AG10803 (cell line): Measurements from ENCODE around the gene C19orf38.
A peak's percentile ranks its signal among the peaks of the same experiment; 100 is the strongest.
"Not testable (repeated sequence)": the region's sequence is repeated elsewhere in the genome, so short reads cannot be mapped to it uniquely, and the experiment has no call there.

Experiments used
- DNase-seq: peaks from one replicate; pipeline ENCODE4 v3.0.0; 2010; ENCODE audit warnings: low read depth
- H3K4me3 ChIP-seq: 2 replicates; pipeline ENCODE4 v1.5.1; 2011; ENCODE audit warnings: mild to moderate bottlenecking, low read length, control low read depth
- TF ChIP-seq, protein P1 (sequence below): conservative IDR thresholded peaks from 2 replicates; pipeline ENCODE4 v1.5.1; 2011; ENCODE audit warnings: mild to moderate bottlenecking, low read length, control low read depth, inconsistent platforms

C19orf38 gene

DNA sequence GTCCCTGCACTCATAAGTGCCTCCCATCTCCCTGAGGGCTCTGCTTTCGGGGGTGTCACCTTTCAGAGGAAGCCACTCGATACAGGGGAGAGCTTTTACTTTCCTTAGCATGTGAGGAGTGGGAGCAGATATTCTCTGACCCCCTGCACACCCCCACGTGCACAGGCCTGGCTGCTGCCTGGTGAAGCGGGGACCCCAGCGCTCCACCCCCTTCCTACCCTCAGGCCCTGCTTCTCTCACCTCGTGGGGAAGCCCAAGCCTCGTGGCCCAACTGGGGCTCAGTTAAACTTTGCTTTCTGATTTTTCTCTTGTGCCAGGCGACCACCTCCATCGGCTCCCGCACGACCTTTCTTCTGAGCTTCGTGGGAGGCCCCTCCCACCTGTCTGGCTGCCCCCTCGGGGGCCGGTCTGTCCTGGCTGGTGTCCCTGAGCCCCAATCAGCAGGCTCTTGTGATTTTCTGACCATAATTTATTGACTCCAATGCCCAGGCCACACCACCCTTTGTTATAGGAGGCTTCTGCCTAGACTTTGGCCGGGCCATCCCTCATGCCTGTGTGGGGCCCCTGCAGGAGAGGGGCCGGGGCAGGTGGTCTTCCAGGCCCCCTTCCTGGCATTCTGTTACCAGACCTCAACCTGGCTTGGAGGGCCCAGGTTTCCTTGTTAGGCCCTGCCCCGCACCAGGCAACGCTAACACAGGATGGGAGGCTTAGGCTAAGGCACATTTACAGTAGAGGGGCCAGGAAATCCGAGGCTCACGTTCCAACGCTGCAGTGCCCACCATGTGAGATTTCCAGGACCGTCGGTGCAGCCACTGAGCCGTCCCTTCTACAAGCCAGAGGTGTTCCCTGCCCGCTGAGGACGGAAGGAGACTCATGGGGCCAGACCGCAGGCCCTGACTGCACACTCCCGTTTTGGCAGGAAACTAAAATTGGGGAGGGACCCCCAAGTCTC, 16.0 kb upstream of the C19orf38 start:
- no peak for DNase-seq
- TF ChIP-seq, protein P1, sequence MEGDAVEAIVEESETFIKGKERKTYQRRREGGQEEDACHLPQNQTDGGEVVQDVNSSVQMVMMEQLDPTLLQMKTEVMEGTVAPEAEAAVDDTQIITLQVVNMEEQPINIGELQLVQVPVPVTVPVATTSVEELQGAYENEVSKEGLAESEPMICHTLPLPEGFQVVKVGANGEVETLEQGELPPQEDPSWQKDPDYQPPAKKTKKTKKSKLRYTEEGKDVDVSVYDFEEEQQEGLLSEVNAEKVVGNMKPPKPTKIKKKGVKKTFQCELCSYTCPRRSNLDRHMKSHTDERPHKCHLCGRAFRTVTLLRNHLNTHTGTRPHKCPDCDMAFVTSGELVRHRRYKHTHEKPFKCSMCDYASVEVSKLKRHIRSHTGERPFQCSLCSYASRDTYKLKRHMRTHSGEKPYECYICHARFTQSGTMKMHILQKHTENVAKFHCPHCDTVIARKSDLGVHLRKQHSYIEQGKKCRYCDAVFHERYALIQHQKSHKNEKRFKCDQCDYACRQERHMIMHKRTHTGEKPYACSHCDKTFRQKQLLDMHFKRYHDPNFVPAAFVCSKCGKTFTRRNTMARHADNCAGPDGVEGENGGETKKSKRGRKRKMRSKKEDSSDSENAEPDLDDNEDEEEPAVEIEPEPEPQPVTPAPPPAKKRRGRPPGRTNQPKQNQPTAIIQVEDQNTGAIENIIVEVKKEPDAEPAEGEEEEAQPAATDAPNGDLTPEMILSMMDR: no peak
- H3K4me3 ChIP-seq: no peak overlapping the region

DNA sequence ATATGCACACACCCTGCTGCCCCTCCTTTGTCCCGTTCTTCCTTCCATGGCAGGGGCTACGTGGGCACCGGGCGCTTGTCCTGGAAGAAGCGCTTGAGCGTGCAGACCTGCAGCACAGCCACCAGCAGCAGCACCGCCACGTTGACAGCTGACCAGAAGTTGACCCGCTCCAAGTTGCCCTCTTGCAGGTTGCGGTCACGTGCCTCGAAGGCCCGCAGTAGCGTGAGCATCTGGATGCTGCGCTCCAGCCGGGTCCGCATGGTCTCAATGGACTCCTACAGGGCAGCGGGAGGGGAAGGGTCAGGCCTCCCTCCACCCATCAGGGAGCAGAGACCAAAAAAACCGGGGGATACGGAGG, 15.3 kb upstream of the C19orf38 start:
- no peak overlapping the region for H3K4me3 ChIP-seq
- TF ChIP-seq, protein P1: no peak
- DNase-seq: no peak

DNA sequence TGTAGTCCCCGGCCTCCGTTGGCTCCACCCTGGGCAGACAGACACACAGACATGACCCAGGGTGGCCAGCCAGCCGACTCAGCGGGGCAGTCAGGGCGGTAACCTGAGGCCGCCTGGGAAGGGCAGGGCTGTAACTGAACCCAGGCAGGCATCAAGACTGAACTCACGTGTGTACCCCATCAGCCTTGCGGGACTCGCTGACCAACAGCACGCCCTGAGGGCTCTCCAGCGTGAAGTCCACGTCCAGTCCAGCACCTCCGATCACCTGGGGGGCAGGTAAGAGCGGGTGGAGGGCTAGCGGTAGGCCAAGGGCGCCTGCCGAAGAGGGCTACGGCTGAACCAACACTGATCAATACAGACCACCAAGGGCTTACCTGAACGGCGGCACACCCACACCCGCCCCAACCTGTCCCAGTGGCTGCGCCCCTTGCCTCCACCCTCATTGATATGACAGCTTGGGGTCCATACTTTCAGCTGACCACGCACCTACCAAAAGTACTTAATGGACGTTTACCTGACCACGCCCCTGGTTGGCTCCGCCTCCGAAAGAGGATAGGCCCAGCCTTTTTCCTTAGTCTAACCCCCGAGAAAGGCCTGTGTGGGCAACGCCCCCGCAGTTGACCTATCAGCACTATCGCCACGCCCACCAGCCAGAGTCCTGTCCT, 13.0 kb upstream of the C19orf38 start:
- TF ChIP-seq, protein P1: no peak
- DNase-seq: no peak
- H3K4me3 ChIP-seq: peak overlapping the region; percentile 59

DNA sequence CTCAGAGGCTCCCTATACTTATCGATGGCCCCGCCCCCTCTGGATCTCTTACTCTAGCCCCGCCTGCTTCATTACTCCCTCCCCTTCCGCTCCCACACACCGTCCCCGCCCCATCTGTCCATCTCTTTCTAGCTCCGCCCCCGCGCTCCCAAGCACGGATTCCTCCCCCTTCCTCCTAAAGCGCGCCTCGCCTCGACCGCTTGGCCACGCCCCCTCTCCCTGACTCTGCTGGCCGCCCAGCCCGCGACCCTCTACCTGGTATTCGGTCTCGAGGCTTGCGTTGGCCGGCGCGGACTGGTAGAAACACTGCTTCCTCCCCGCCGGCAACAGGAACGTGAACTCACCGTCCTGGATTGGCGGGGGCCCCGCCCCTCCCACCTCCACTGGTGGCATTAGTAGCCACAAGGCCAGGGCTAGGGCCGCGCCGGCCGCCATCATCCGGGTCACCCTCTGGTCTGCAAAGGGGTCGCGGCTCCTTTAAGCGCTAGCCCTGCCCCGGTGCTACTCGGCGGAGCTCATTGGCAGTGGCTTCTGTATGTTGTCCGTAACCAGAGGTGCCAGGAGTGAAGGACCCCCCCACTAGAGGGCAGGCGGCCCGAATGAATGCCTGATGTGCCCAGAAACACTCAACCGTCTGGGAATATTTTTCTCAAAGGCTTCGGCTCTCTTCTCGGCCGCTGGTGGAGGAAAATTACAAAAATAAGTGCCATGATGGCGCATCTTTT, 12.3 kb upstream of the C19orf38 start, which contains the start of gene TMED1:
Gene TMED1 (minus strand): TSS at position 459 of the 725 bp plus-strand sequence. CDS start 21 bp downstream, at position 438.
- DNase-seq: peak; percentile 99
- TF ChIP-seq, protein P1: 0 out of 2 replicates have a peak, but pooled peaks have one; percentile 14
- peak within 1 kb of the TSS; percentile 79 for H3K4me3 ChIP-seq

DNA sequence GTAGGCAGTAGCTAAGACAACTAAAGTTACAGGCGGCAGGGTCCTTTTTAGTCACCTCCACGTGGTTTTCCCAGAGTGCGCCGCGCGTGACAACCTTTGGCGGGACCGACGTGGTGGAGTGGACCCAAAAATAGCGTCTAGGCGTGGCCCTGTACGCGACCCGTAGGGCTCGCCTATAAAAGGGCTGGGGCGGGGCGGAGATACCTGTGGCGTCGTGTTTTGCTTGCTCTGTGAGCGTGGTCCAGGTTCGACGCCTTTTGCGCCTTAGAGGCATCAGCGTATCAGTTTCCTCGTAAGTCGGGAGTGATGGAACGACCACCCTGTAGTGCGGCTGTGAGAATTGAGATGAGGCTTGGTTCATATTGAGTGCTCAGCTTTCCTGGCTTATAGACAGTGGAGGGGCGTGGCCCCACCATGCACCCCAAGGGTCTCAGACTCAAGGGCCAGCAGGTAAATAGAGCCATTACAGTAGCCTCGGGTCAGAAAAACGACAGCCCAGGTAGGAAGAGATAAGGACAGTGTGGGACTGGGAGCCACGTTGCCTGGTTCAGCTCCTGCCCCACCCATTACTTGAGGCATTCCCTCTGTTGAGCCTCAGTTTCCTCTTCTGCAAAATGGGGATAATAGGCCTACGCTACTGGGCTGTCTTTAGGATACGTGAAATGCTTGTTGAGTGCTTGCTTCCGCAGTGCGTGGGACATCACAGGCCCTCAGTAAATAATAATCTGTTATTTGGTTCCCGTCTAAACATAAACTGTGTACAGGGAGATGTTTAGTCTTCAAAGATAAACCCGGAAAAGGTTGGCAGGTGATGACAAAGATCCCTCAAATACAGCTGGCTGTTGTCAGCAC, 11.5 kb upstream of the C19orf38 start:
- peak overlapping the region; percentile 79 for H3K4me3 ChIP-seq
- peak; percentile 81 for DNase-seq
- TF ChIP-seq, protein P1: no peak

DNA sequence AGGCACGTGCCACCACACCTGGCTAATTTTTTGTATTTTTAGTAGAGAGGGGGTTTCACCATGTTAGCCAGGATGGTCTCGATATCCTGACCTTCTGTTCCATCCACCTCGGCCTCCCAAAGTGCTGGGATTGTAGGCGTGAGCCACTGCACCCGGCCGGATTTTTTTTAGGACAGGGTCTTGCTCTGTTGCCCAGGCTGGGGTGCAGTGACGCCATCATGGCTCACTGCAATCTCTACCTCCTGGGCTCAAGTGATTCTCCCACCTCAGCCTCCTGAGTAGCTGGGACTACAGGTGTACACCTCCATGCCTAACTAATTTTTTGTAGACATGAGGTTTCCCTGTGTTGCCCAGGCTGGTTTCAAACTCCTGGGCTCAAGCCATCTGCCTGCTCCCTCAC, 10.6 kb upstream of the C19orf38 start:
- DNase-seq, H3K4me3 ChIP-seq: not testable (repeated sequence)
